ENCODE measurements around the gene TMED6. TPM values are rescaled to one million over a fixed set of nuclear protein-coding genes. Genes with fewer than 3 reads are reported as not detected.

The TMED6 gene
- total and polyA plus RNA-seq, 4 donors: 0.24 to 0.95 (median 0.49) TPM

DNA sequence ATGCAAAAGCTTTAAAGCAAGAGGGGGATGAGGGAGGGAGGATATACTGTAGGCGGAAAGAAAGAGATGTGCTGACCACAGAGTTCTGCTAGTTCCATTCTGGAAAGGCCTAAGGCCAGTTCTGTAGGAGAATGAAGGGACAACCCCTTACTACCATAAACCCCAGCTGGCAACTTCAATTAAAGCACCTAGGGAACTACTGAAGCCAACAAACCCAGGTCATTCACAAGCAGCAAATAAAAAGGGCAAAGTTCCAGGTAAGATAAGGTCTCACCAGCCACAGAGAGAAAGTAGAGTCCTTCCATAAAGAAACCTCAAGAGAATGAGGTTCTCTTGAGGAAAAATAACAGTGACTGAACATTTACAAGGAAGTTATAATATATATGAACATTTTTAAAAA, 21.4 kb upstream of the TMED6 start:
- H3K4me1 ChIP-seq (ENCODE audit: control insufficient read depth in 5 of 5, insufficient read depth in 5 of 5, low read length in 5 of 5): no peaks in the 10 kb centered on the region
- WGBS, 2 donors: 92 to 98% methylated on average over 1 of the region's 1 CpG
- H3K9me3 ChIP-seq (ENCODE audit: control insufficient read depth in 4 of 4, insufficient read depth in 3 of 4, low read length in 3 of 4): no peaks in the 10 kb centered on the region
- TF ChIP-seq, protein P1, sequence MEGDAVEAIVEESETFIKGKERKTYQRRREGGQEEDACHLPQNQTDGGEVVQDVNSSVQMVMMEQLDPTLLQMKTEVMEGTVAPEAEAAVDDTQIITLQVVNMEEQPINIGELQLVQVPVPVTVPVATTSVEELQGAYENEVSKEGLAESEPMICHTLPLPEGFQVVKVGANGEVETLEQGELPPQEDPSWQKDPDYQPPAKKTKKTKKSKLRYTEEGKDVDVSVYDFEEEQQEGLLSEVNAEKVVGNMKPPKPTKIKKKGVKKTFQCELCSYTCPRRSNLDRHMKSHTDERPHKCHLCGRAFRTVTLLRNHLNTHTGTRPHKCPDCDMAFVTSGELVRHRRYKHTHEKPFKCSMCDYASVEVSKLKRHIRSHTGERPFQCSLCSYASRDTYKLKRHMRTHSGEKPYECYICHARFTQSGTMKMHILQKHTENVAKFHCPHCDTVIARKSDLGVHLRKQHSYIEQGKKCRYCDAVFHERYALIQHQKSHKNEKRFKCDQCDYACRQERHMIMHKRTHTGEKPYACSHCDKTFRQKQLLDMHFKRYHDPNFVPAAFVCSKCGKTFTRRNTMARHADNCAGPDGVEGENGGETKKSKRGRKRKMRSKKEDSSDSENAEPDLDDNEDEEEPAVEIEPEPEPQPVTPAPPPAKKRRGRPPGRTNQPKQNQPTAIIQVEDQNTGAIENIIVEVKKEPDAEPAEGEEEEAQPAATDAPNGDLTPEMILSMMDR (IDR thresholded peaks at IDR 0.05; ENCODE audit: control extremely low read depth, extremely low read depth): no peak
- DNase-seq (no peak), ATAC-seq (ENCODE audit: insufficient read depth, low FRiP score) (no peak)
- no peak overlapping the region for H3K27ac ChIP-seq (ENCODE audit: low read depth in 1 of 2, low read length in 1 of 2)
- no peaks in the 10 kb centered on the region for H3K27me3 ChIP-seq (ENCODE audit: control insufficient read depth in 3 of 3, insufficient read depth in 3 of 3, low read length in 2 of 3)
- H3K9ac ChIP-seq (ENCODE audit: insufficient read depth in 1 of 2, low read length in 2 of 2): no peak overlapping the region
- H3K36me3 ChIP-seq (ENCODE audit: control insufficient read depth in 4 of 4, insufficient read depth in 4 of 4, low read length in 4 of 4): peaks cover 19 to 38% (median 30%) of the 10 kb centered on the region in 4 donors
- H3K4me3 ChIP-seq: no peak overlapping the region

DNA sequence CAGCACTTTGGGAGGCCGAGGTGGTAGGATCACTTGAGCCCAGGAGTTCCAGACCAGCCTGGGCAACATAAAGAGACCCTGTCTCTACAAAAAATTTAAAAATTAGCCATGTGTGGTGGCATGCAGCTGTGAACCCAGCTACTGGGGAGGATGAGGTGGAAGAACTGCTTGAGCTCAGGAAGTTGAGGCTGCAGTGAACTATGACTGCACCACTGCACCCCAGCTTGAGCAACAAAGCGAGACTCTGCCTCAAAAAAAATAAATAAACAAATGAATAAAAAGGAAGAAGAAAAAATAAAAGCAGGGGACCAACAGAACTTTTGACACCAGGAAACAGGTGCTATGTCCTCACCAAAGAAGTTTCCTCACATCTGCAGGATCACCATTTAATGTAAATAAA, 20.0 kb upstream of the TMED6 start:
- H3K27me3 ChIP-seq (ENCODE audit: control insufficient read depth in 3 of 3, insufficient read depth in 3 of 3, low read length in 2 of 3): no peaks in the 10 kb centered on the region
- no peak overlapping the region for H3K9ac ChIP-seq (ENCODE audit: insufficient read depth in 1 of 2, low read length in 2 of 2)
- H3K9me3 ChIP-seq (ENCODE audit: control insufficient read depth in 4 of 4, insufficient read depth in 3 of 4, low read length in 3 of 4): no peaks in the 10 kb centered on the region
- DNase-seq: peak in 1 of 3 donors; percentile 7
- H3K4me1 ChIP-seq (ENCODE audit: control insufficient read depth in 5 of 5, insufficient read depth in 5 of 5, low read length in 5 of 5): no peaks in the 10 kb centered on the region
- H3K27ac ChIP-seq (ENCODE audit: low read depth in 1 of 2, low read length in 1 of 2): no peak overlapping the region
- WGBS, 2 donors: 70 to 97% methylated on average over 2 of the region's 2 CpGs
- peaks cover 29 to 41% (median 35%) of the 10 kb centered on the region in 4 donors for H3K36me3 ChIP-seq (ENCODE audit: control insufficient read depth in 4 of 4, insufficient read depth in 4 of 4, low read length in 4 of 4)
- H3K4me3 ChIP-seq: no peak overlapping the region
- no peak for ATAC-seq (ENCODE audit: insufficient read depth, low FRiP score)
- TF ChIP-seq, protein P1 (IDR thresholded peaks at IDR 0.05; ENCODE audit: control extremely low read depth, extremely low read depth): no peak

DNA sequence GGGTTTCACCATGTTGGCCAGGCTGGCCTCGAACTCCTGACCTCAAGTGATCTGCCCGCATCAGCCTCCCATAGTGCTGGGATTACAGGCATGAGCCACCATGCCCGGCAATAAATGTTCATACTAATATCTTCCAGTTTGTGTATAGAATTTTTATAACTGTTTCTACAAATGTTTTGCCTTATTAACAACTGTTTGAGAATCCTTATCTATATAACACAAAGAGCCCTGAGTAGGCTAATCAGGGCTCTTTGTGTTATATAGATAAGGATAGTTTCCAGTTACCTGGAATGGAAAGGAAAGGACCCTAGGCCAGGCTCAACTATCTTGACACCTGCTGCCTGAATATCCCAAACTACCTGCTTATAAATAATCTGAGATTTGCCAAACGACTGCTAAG, 17.3 kb upstream of the TMED6 start:
- Histone ChIP-seq H3K36me3 (ENCODE audit: control insufficient read depth in 4 of 4, insufficient read depth in 4 of 4, low read length in 4 of 4) (peaks cover 46 to 49% (median 47%) of the 10 kb centered on the region in 4 donors), H3K27me3 (ENCODE audit: control insufficient read depth in 3 of 3, insufficient read depth in 3 of 3, low read length in 2 of 3) (no peaks in the 10 kb centered on the region), H3K27ac (ENCODE audit: low read depth in 1 of 2, low read length in 1 of 2) (no peak overlapping the region), H3K9me3 (ENCODE audit: control insufficient read depth in 4 of 4, insufficient read depth in 3 of 4, low read length in 3 of 4) (no peaks in the 10 kb centered on the region), H3K4me3 (no peak overlapping the region), H3K4me1 (ENCODE audit: control insufficient read depth in 5 of 5, insufficient read depth in 5 of 5, low read length in 5 of 5) (no peaks in the 10 kb centered on the region), H3K9ac (ENCODE audit: insufficient read depth in 1 of 2, low read length in 2 of 2) (no peak overlapping the region)
- DNase-seq: no peak
- ATAC-seq (ENCODE audit: insufficient read depth, low FRiP score): no peak
- 94 to 95% methylated on average over 4 of the region's 4 CpGs for WGBS, 2 donors
- TF ChIP-seq, protein P1 (IDR thresholded peaks at IDR 0.05; ENCODE audit: control extremely low read depth, extremely low read depth): no peak

DNA sequence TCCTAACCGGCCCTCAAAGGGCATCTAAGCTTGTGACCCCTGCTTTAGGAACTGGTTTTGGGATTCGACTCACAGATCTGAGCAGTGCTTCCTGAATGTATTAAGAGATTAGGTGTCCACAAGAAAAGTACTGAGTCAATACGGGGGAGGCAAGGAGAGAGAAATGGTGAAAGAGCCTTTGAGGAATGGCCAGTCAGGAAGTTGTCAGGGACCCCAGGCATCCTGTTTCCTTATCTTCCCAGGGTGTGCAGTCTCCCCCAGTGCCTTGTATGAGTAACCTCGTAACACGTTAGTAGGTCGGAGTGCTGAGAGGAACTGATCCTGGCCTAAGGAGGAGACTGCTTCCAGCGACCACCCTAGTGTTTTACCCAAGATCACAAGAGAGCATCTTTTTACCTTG, 16.4 kb upstream of the TMED6 start:
- no peak overlapping the region for H3K27ac ChIP-seq (ENCODE audit: low read depth in 1 of 2, low read length in 1 of 2)
- no peaks in the 10 kb centered on the region for H3K27me3 ChIP-seq (ENCODE audit: control insufficient read depth in 3 of 3, insufficient read depth in 3 of 3, low read length in 2 of 3)
- WGBS, 2 donors: 50 to 74% methylated on average over 7 of the region's 7 CpGs
- H3K9ac ChIP-seq (ENCODE audit: insufficient read depth in 1 of 2, low read length in 2 of 2): no peak overlapping the region
- no peak for ATAC-seq (ENCODE audit: insufficient read depth, low FRiP score)
- H3K36me3 ChIP-seq (ENCODE audit: control insufficient read depth in 4 of 4, insufficient read depth in 4 of 4, low read length in 4 of 4): peaks cover 46 to 49% (median 47%) of the 10 kb centered on the region in 4 donors
- no peaks in the 10 kb centered on the region for H3K9me3 ChIP-seq (ENCODE audit: control insufficient read depth in 4 of 4, insufficient read depth in 3 of 4, low read length in 3 of 4)
- H3K4me1 ChIP-seq (ENCODE audit: control insufficient read depth in 5 of 5, insufficient read depth in 5 of 5, low read length in 5 of 5): no peaks in the 10 kb centered on the region
- no peak overlapping the region for H3K4me3 ChIP-seq
- TF ChIP-seq, protein P1 (IDR thresholded peaks at IDR 0.05; ENCODE audit: control extremely low read depth, extremely low read depth): no peak
- no peak for DNase-seq

Data from lung (tissue), 12 donors.